HepG2 (cell line): Measurements from ENCODE around the gene BPIFB2. TPM values are rescaled to one million over a fixed set of nuclear protein-coding genes. Genes with fewer than 3 reads are reported as not detected.

ENCODE experiments used
- ARNT2 ChIP-seq: sonication (generic); formaldehyde crosslinking; IDR thresholded peaks from 2 replicates; pipeline ENCODE4 v1.8.0; 2022; ENCODE audit warnings: mild to moderate bottlenecking, low read depth, missing genetic modification reagents, moderate library complexity
- ATF1 ChIP-seq: IDR thresholded peaks from 2 replicates; pipeline ENCODE4 v1.6.1; 2016; ENCODE audit warnings: mild to moderate bottlenecking, control low read depth
- ATRX ChIP-seq: sonication (generic); formaldehyde crosslinking; IDR thresholded peaks from 2 replicates; pipeline ENCODE4 v1.4.0; 2020; ENCODE audit warnings: missing genetic modification reagents, borderline replicate concordance
- BRD4 ChIP-seq: sonication (generic); formaldehyde crosslinking; IDR thresholded peaks from 2 replicates; pipeline ENCODE4 v1.4.0; 2020; ENCODE audit warnings: missing genetic modification reagents
- GABPA ChIP-seq, 2 experiments: IDR thresholded peaks; 2 replicates each; pipeline ENCODE4 v1.6.1; 2011 to 2016; ENCODE audit warnings: low read depth in 2 of 2, low read length in 1 of 2, missing biosample characterization in 1 of 2, missing genetic modification characterization in 1 of 2
- HOXA5 ChIP-seq: sonication (generic); formaldehyde crosslinking; IDR thresholded peaks from 2 replicates; pipeline ENCODE4 v1.4.0; 2020; ENCODE audit warnings: missing genetic modification reagents
- NFE2L1 ChIP-seq: sonication (generic); formaldehyde crosslinking; IDR thresholded peaks from 2 replicates; pipeline ENCODE4 v1.4.0; 2020; ENCODE audit warnings: missing genetic modification reagents, mild to moderate bottlenecking, borderline replicate concordance
- PAX8 ChIP-seq: sonication (generic); formaldehyde crosslinking; IDR thresholded peaks from 2 replicates; pipeline ENCODE4 v1.8.0; 2022; ENCODE audit warnings: mild to moderate bottlenecking, missing genetic modification reagents, borderline replicate concordance
- RBM22 ChIP-seq: fragments of 200-400 bp; formaldehyde crosslinking; optimal IDR thresholded peaks from 2 replicates; pipeline ENCODE3; 2017; ENCODE audit warnings: mild to moderate bottlenecking, low read length, moderate library complexity
- SMAD3 ChIP-seq: sonication (generic); formaldehyde crosslinking; IDR thresholded peaks from 2 replicates; pipeline ENCODE4 v1.4.0; 2020; ENCODE audit warnings: missing genetic modification reagents
- SMARCE1 ChIP-seq: fragments of 450-650 bp; IDR thresholded peaks from 2 replicates; pipeline ENCODE4 v1.6.1; 2017; ENCODE audit warnings: borderline replicate concordance
- TBP ChIP-seq: sonication (generic); formaldehyde crosslinking; IDR thresholded peaks from 2 replicates; pipeline ENCODE4 v1.5.0; 2020; ENCODE audit warnings: missing genetic modification reagents
- TCF7L2 ChIP-seq: IDR thresholded peaks from 2 replicates; pipeline ENCODE4 v1.6.1; 2011; ENCODE audit warnings: mild to moderate bottlenecking, low read depth, low read length, moderate library complexity
- THAP11 ChIP-seq: IDR thresholded peaks from 2 replicates; pipeline ENCODE4 v1.6.1; 2016; ENCODE audit warnings: missing biosample characterization, missing genetic modification reagents
- TOPORS ChIP-seq: sonication (generic); formaldehyde crosslinking; IDR thresholded peaks from 2 replicates; pipeline ENCODE4 v1.8.0; 2023; ENCODE audit warnings: mild to moderate bottlenecking, missing genetic modification reagents
- ZBTB3 ChIP-seq: sonication (generic); formaldehyde crosslinking; IDR thresholded peaks from 2 replicates; pipeline ENCODE4 v1.4.0; 2020; ENCODE audit warnings: low read depth, mild to moderate bottlenecking, moderate library complexity, missing genetic modification reagents, borderline replicate concordance
- ZFP82 ChIP-seq: sonication (generic); formaldehyde crosslinking; IDR thresholded peaks from 2 replicates; pipeline ENCODE4 v1.5.1; 2020; ENCODE audit warnings: mild to moderate bottlenecking, missing genetic modification reagents, borderline replicate concordance
- ZNF335 ChIP-seq: sonication (generic); formaldehyde crosslinking; IDR thresholded peaks from 2 replicates; pipeline ENCODE4 v1.4.0; 2020; ENCODE audit warnings: missing genetic modification reagents
- ZNF350 ChIP-seq: sonication (generic); formaldehyde crosslinking; IDR thresholded peaks from 2 replicates; pipeline ENCODE4 v1.4.0; 2020; ENCODE audit warnings: mild to moderate bottlenecking, low read depth, missing genetic modification reagents, borderline replicate concordance
- ZNF484 ChIP-seq: sonication (generic); formaldehyde crosslinking; IDR thresholded peaks from 2 replicates; pipeline ENCODE4 v1.5.1; 2020; ENCODE audit warnings: mild to moderate bottlenecking, low read depth, missing genetic modification reagents, borderline replicate concordance
- ZNF563 ChIP-seq: sonication (generic); formaldehyde crosslinking; IDR thresholded peaks from 2 replicates; pipeline ENCODE4 v1.8.0; 2022; ENCODE audit warnings: mild to moderate bottlenecking, moderate library complexity, missing genetic modification reagents
- ZNF589 ChIP-seq: sonication (generic); formaldehyde crosslinking; conservative IDR thresholded peaks from 2 replicates; pipeline ENCODE4 v1.8.0; 2022; ENCODE audit warnings: mild to moderate bottlenecking, moderate library complexity, missing genetic modification reagents
- ZSCAN29 ChIP-seq: sonication (generic); formaldehyde crosslinking; conservative IDR thresholded peaks from 2 replicates; pipeline ENCODE4 v1.4.0; 2020; ENCODE audit warnings: mild to moderate bottlenecking, missing genetic modification reagents
- polyA plus RNA-seq, 8 experiments: library from polyadenylated mRNA; depleted of rRNA in 3 of 8; stranded (reverse) in 7 of 8; unstranded in 1 of 8; fragments of >200 nt; fragmentation: Illumina TruSeq in 4 of 8; extraction: Trizol in 4 of 8; gene quantifications; 2 replicates each; pipeline versions ENCODE4 v1.2.1 to v1.2.3, GENCODE V29; 2011 to 2016; ENCODE audit warnings: low read depth in 4 of 8, missing spikeins in 1 of 8, mixed read lengths in 1 of 8; ENCODE audit not compliant: insufficient read depth in 1 of 8
- total RNA-seq, 5 experiments: library from RNA; depleted of rRNA; stranded (reverse); fragments of >200 nt; fragmentation: Illumina TruSeq; extraction: Trizol; gene quantifications; 2 replicates each; pipeline ENCODE4 v1.2.3, GENCODE V29; 2016; ENCODE audit warnings: low read depth in 1 of 5
- TF ChIP-seq, protein P1 (sequence below): sonication (generic); formaldehyde crosslinking; IDR thresholded peaks from 2 replicates; pipeline ENCODE4 v1.4.0; 2020; ENCODE audit warnings: mild to moderate bottlenecking, low read depth, missing genetic modification reagents
- TF ChIP-seq, protein P2 (sequence below): sonication (generic); formaldehyde crosslinking; IDR thresholded peaks from 2 replicates; pipeline ENCODE4 v1.4.0; 2020; ENCODE audit warnings: missing genetic modification reagents
- TF ChIP-seq, protein P3 (sequence below), 2 experiments: sonication (generic) in 1 of 2; formaldehyde crosslinking in 1 of 2; IDR thresholded peaks; 2 replicates each; pipeline versions ENCODE4 v1.4.0 to v1.6.1; 2018 to 2020; ENCODE audit warnings: missing genetic modification reagents in 2 of 2, borderline replicate concordance in 1 of 2, low read depth in 1 of 2, mild to moderate bottlenecking in 1 of 2, missing biosample characterization in 1 of 2

Gene BPIFB2
- total and polyA plus RNA-seq, 2 of the 13 experiments (the other 11 are each of a cell fraction or from before 2014, with no cell fraction given) = 54.5 to 902 TPM

DNA sequence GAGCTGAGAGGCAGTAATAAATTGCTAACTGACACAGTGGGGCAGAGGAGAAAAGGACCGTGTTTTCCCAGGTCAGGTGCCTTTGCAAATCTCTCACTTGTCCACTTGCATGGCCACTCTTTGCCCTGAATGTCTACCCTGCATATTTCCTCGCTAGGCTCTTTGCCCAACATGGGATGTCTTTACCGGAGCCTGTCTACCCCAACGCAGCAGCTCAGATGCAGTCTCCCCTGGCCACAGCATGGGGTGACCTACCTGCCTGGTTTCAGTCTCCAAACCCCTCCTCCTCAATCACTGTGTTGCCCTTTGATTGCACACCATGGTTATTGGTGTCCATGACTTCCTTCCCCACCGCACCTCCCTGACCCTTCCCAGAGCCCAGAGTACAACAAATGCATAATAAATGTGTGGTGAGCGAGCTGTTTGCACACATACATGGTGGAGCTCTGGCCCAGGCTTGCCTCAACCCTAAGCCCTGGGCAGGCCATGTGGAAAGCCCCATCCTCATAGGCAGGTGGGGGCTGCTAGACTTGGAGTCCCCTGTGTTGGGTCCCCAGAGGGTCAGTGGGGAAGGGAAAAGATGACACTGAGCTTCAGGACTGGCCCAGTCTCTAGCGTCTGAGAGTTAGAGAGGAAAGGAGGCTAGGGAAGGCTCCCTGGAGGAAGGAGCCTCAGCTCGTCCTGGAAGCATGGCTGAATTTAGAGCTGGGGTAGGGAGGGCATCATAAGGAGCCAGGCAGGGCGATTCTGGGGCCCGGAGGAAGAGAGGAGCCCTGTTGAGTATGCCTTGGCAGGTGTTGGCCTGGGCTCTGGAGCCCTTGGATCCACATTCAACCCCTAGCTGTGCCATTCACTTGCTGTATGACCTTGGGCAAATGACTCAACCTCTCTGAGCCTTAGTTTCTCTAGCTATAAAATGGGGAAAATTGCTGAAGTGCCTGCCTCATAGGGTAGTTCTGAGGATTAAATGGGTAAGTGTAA is 19.6 kb downstream of the BPIFB2 start (continued):
- TF ChIP-seq TBP (no peak), GABPA (IDR thresholded peaks at IDR 0.05; ENCODE audit: low read depth, low read length) (no peak), GABPA (CRISPR knock-in tag; IDR thresholded peaks at IDR 0.05; ENCODE audit: low read depth) (no peak), ZNF335 (no peak), ZSCAN29 (CRISPR knock-in tag) (no peak), NFE2L1 (CRISPR knock-in tag) (no peak), RBM22 (peak; percentile 76), PAX8 (CRISPR knock-in tag) (no peak), TCF7L2 (no peak), ZNF350 (CRISPR knock-in tag) (0 out of 2 replicates have a peak, but pooled peaks have one; percentile 4), ZFP82 (CRISPR knock-in tag) (no peak), ATF1 (CRISPR knock-in tag) (no peak), ZNF563 (CRISPR knock-in tag) (0 out of 2 replicates have a peak, but pooled peaks have one; percentile 58), SMAD3 (CRISPR knock-in tag) (no peak), BRD4 (peak; percentile 63; the same call in 1 of the 2 replicates), ZBTB3 (CRISPR knock-in tag) (no peak), ZNF589 (0 out of 2 replicates have a peak, but pooled peaks have one; percentile 66), THAP11 (no peak), HOXA5 (CRISPR knock-in tag) (no peak), TOPORS (CRISPR knock-in tag) (no peak), ZNF484 (CRISPR knock-in tag) (no peak), ATRX (no peak), SMARCE1 (no peak), ARNT2 (peak; percentile 75; the same call in 1 of the 2 replicates)
- TF ChIP-seq, protein P1, sequence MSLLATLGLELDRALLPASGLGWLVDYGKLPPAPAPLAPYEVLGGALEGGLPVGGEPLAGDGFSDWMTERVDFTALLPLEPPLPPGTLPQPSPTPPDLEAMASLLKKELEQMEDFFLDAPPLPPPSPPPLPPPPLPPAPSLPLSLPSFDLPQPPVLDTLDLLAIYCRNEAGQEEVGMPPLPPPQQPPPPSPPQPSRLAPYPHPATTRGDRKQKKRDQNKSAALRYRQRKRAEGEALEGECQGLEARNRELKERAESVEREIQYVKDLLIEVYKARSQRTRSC (CRISPR knock-in tag) = no peak
- TF ChIP-seq, protein P2, sequence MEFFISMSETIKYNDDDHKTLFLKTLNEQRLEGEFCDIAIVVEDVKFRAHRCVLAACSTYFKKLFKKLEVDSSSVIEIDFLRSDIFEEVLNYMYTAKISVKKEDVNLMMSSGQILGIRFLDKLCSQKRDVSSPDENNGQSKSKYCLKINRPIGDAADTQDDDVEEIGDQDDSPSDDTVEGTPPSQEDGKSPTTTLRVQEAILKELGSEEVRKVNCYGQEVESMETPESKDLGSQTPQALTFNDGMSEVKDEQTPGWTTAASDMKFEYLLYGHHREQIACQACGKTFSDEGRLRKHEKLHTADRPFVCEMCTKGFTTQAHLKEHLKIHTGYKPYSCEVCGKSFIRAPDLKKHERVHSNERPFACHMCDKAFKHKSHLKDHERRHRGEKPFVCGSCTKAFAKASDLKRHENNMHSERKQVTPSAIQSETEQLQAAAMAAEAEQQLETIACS (CRISPR knock-in tag) = no peak
- TF ChIP-seq, protein P3, sequence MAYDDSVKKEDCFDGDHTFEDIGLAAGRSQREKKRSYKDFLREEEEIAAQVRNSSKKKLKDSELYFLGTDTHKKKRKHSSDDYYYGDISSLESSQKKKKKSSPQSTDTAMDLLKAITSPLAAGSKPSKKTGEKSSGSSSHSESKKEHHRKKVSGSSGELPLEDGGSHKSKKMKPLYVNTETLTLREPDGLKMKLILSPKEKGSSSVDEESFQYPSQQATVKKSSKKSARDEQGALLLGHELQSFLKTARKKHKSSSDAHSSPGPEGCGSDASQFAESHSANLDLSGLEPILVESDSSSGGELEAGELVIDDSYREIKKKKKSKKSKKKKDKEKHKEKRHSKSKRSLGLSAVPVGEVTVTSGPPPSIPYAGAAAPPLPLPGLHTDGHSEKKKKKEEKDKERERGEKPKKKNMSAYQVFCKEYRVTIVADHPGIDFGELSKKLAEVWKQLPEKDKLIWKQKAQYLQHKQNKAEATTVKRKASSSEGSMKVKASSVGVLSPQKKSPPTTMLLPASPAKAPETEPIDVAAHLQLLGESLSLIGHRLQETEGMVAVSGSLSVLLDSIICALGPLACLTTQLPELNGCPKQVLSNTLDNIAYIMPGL (CRISPR knock-in tag; IDR thresholded peaks at IDR 0.05; ENCODE audit: borderline replicate concordance in 1 of 2, low read depth in 1 of 2) = 0 out of 4 replicates have a peak, but pooled peaks of 1 of the 2 experiments have one; percentile 29
